ENCODE results near the gene NUDT4.
A peak's percentile ranks its signal among the peaks of the same experiment; 100 is the strongest.
"Not testable (repeated sequence)": the region's sequence is repeated elsewhere in the genome, so short reads cannot be mapped to it uniquely, and the experiment has no call there.

NUDT4 gene

GRCh38 chr12:93399183-93399863 lies 21.6 kb downstream of the NUDT4 start:
- not testable (repeated sequence) for FAIRE-seq; DNase-seq (ENCODE audit: low spot score)

DNA sequence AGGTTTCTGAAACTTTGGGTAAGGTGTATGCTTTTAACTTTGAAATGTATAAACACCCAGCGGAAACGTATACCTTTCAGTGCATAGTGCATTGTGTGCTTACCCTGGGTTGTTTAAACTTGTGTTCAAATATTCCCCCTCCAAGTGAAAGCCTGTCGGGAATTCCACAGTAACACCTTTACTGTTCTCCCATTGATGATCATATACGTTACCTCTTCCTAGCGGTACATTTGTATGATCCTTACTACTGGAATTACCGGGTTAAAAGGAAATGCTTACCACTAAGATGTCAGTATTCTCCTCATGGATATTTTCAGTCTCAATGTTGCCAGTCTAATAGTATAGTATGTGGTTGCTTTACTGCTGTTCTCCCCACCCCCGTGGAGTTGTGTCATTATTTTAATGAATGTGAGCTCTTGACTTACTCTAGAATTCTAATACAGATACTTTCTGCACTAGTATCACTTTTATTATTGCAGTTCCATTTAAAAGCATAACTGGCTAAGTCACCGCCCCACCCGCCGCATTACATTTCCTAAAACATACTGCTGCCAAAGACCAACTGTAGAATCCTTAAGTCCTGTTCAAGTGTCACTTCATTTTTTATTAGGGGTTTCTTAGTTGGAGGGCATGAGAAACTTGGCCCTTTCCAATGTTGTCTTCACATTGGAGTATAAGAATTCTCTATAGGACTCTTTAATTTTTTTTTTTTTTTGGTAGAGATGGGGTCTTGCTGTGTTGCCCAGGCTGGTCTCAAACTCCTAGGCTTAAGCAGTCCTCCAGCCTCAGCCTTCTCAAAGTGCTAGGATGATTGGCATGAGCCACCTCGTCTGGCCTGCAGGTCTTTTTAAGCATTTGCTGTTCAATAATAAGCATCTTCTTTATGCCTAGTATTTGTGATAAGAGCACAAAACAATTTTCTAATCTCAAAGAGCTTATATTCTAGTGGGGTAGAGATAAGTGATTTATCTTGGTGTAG lies 24.9 kb downstream of the NUDT4 start:
- FAIRE-seq = no peak
- no peak for DNase-seq (ENCODE audit: low spot score)

- no peak for FAIRE-seq
- DNase-seq (ENCODE audit: low spot score) = no peak
Measured at GRCh38 chr12:93403988-93404803, 26.5 kb downstream of the NUDT4 start.

DNA sequence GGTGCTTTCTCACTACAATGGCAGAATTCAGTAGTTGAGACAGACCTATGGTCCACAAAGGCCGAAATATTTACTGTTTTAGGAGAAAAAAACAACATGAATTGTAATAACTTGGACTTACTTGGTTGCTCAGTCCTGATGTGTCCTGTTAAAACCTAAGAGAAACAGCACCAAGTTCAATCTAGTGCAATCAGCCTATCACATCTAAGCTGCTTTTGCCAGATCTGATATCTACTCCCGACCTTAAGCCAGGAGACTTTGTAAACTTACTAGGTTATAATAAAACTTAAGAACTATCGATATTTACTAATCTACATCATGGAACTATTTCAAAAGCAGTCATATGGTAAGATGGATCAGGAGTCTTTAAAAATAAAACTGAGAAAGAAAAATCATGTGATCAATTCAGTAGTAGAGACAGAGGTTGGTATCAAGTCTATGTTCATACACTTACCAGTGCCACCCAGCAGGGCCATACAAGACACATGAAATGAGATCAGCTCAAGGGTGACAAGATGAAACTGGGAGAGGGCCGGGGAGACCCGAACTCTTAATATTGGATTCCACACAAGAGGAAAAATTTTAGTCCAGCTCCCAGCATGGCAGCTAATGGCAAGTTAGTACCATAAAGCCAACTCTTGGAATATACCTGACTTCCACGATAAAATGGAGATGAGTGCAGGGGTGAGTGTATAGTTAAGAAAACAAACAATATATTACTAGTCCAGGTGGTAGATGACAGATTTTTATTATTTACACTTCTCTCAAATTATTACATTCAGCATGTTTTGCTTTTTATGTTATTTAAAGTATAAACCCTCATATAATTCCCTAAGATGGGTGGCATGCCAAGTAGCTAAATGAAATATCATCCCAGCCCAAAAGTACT lies 27.5 kb downstream of the NUDT4 start:
- DNase-seq (ENCODE audit: low spot score) (no peak), FAIRE-seq (no peak)

GRCh38 chr12:93407054-93407962 lies 29.6 kb downstream of the NUDT4 start:
- FAIRE-seq (no peak), DNase-seq (ENCODE audit: low spot score) (no peak)

GRCh38 chr12:93407963-93408283 lies 30.2 kb downstream of the NUDT4 start:
- no peak for DNase-seq (ENCODE audit: low spot score)
- FAIRE-seq = no peak

DNA sequence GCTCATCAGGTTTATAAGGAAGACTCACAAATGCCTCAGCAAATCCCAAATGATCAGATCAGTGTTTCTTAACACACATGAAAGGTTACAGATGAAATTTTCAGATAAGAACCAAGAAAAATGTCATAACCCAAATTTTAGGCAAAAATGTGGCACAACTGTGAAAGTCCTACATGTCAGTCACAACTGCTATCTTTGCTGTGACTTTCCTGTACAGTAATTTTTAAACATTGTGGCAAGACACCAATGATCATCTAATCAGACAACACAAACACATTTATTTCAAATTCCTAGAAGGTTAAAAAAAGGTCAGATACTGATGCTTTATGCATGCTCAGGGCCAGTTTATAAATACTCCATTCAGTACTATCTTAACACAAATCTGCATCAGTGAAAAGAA lies 31.1 kb downstream of the NUDT4 start:
- FAIRE-seq (no peak), DNase-seq (ENCODE audit: low spot score) (no peak)

DNA sequence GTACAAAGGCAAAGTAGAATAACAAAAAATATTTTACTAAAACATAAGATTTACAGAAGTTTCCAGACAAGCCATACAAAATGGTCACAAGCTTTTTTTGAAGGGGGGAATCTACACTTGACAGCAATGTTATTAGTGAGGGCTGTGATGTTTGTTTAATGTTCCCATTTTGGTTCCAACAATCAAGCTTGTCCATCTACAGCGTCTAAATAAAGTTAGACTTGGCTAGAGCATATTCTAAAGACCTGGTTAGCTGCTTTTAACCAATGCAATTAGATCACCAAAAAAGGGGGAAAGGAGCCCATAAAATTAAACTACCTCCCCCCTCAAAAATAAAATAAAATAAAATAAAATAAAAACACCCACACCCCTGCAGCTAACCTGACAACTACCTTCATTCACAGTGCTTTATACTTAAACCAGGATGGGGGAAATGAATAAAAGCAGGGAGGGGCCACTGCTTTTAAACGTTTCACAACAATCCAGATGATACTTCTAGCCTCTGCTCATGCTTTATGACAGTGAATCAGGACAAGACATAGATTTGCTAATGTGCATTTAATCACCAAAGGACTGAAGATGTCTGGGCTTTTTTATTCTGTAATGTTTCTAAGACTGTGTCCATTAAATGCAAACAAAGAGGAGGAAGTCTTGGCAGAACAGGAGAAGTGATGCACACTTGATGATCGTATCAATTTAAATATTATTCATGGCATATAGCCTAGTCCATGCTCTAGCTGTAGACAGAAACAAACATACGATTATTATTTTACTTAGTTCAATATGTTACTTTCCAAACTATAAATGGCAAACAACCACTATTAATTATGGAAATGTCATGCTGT lies 31.8 kb downstream of the NUDT4 start:
- not testable (repeated sequence) for FAIRE-seq

DNA sequence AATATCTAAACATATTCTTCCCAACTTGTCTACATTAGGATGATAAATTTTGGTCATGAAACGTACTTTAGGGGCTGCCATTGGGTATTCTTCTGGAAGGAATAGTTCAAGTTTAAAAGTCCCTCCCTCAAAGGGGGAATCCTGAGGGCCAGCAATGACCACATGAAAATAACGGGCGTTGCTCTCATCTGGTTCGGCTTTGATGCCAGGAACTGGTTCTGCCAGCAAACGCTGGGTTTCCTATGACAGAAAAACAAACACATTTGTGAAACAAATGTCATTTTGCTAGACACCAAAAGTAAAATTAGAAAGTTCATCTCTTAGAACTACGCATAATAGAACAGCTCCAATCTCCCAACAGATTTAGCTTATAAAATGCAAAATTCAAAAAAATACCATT lies 33.3 kb downstream of the NUDT4 start:
- not testable (repeated sequence) for DNase-seq (ENCODE audit: low spot score); FAIRE-seq

More for the DNA sequence above, 31.8 kb downstream of the NUDT4 start:
- not testable (repeated sequence) for DNase-seq (ENCODE audit: low spot score)

GRCh38 chr12:93412396-93412795 lies 34.7 kb downstream of the NUDT4 start:
- FAIRE-seq; DNase-seq (ENCODE audit: low spot score): not testable (repeated sequence)

- DNase-seq (ENCODE audit: low spot score) (no peak), FAIRE-seq (no peak)
Measured at GRCh38 chr12:93413064-93413463, 35.3 kb downstream of the NUDT4 start.

GRCh38 chr12:93415723-93416464 lies 38.2 kb downstream of the NUDT4 start:
- no peak for FAIRE-seq
- DNase-seq (ENCODE audit: low spot score) = no peak

- DNase-seq (ENCODE audit: low spot score) (no peak), FAIRE-seq (no peak)
Measured at GRCh38 chr12:93417967-93418480, 40.3 kb downstream of the NUDT4 start.

- FAIRE-seq (no peak), DNase-seq (ENCODE audit: low spot score) (peak; percentile 10)
Measured at GRCh38 chr12:93419388-93420034, 41.8 kb downstream of the NUDT4 start.

GRCh38 chr12:93422050-93422449 lies 44.3 kb downstream of the NUDT4 start:
- no peak for FAIRE-seq
- no peak for DNase-seq (ENCODE audit: low spot score)

DNA sequence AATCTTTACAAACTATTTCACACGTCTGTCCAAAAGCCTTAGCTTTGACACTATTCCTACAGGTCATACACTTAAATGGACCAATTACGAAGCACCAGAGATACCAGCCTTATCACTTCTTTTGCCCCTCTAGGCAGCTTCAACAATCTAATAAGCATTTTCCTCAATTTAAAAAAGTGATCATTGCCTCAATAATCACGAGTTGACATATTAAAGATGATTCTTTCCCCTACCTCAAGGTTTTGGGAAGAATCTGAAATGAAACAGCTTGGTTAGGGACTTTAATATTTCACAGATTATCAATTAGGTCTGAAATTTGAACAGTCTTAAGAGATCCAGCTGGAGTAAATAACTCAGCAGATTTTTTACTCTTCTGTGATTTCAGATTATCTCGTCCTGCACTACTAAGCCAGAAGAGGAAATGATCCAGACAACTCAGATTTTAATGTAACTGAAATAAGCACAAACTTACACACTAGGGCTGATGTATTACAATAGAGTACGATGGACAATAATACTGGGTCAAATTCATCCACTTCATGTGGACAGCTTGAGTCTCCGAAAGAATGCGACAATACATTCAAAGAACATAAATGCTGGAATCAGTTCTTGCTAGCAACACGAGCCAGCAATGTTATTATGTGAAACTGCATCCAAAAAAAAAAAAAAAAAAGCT lies 48.1 kb downstream of the NUDT4 start:
- FAIRE-seq (no peak), DNase-seq (ENCODE audit: low spot score) (no peak)

- DNase-seq (ENCODE audit: low spot score) (no peak), FAIRE-seq (no peak)
Measured at GRCh38 chr12:93426412-93426805, 48.7 kb downstream of the NUDT4 start.
